ENCODE data around the gene ABHD11.

ABHD11 gene

GRCh38 chr7:73701357-73701995 is 37.1 kb downstream of the ABHD11 start:
- no peak for DNase-seq (ENCODE audit: low read depth in 2 of 2)

GRCh38 chr7:73700581-73701134 is 37.9 kb downstream of the ABHD11 start:
- no peak for DNase-seq (ENCODE audit: low read depth in 2 of 2)

DNA sequence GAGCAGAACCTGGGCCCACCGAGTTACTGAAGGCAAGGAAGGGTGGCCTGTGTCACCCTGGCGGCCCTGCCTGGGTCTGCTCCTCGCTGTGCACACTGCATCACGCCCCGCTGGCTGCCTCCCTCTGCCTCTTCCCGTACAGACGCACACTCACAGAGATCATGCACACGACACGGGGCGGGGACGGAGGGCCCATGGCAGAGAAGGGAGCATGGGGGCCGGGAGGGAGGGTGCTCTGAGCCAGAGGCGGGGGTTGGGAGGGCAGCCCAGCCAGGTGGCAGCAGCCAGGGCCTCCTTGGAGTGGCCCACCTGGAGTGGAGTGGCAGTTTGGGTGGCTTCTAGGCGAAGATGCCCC is 38.6 kb downstream of the ABHD11 start:
- no peak for DNase-seq (ENCODE audit: low read depth in 2 of 2)

DNA sequence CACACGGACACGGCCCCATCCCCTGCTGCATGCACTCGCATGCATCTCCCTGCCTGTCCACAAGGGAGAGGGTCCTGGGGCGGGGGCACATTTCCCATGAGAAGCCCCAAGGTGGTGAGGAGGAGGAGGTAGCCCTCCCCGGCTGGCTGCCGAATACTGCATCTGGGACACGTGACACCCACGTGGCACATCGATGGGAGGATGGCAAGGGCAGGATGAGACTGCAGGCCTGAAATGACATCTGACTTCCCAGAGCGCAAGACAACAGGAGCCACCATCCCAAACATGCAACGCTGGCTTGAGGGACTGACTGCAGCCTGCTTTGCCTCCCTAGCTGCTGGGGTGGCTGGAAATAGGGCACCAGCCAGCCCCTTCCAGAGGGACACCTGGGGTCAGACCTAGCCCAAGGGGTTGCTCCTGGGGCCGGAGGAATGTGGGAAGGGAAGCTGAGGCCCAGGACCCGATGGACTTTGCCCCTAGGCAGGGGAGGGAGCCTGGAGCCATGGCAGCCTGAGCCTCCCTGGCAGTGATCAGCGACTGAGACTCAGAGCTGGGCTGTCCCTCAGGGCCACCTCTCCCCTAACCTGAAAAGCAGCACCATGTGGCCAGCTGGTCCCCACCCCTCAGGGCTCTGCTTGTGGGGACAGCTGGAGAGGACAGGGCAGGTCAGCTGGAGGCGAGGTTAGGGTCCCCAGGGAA is 39.1 kb downstream of the ABHD11 start:
- no peak for DNase-seq (ENCODE audit: low read depth in 2 of 2)

DNA sequence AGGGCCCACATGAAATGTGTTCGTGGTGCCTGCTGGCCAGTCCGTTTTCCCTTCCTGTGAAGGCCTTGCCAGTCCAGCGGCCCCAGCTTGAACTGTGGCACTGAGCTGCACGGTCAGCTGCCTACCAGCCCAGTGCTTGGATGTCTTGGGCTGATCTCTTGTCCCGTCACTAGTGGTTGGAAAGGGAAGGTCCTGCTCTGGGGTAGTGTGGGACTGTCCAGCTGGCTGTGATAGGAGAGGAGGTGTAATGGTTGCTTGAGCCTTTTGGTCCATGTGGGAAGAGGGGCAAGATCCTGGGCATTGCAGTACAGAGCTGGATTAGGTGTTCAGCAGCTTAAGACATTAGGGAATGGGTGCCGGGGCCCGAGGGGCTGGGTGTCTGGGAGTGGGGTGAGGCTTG is 40.2 kb downstream of the ABHD11 start:
- no peak for DNase-seq (ENCODE audit: low read depth in 2 of 2)

GRCh38 chr7:73696372-73696771 is 42.2 kb downstream of the ABHD11 start:
- no peak for DNase-seq (ENCODE audit: low read depth in 2 of 2)

DNA sequence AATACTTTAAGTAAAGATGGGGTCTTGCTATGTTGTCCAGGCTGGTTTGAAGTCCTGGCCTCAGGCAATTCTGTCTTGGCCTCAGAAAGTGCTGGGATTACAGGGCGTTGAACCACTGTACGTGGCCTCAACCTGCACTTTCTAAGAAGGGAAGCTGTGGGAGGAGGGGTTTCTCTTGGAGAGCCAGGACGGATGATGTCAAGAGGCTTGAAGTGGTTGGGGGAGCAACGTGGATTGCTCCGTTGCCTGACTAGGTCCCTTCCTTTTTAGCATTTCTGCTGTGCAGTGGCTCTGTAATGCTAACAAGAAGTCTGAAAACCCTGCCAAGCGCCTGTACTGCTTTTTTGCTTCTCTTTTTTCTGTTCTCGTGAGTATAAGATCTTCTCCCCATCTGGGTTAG is 48.0 kb downstream of the ABHD11 start:
- DNase-seq (ENCODE audit: low read depth in 2 of 2) = no peak

- DNase-seq (ENCODE audit: low read depth in 2 of 2) = no peak
Observed at GRCh38 chr7:73688288-73688687, 50.3 kb downstream of the ABHD11 start.
